Heart right ventricle (tissue), 16 donors: ENCODE data around the gene NMUR1. TPM values are rescaled to one million over a fixed set of nuclear protein-coding genes. Genes with fewer than 3 reads are reported as not detected.
A peak's percentile ranks its signal among the peaks of the same experiment; 100 is the strongest.

Experiments
- ATAC-seq, 8 donors: fragments of 200-7000 bp; cut with Tn5 transposase; one replicate each; pipeline ENCODE4 v1.9.1; 2020; ENCODE audit warnings: mild to moderate bottlenecking in 8 of 8, moderate library complexity in 8 of 8, moderate number of reproducible peaks in 1 of 8
- DNase-seq, 2 donors: peaks; one replicate each; pipeline ENCODE4 v3.0.0-alpha.2; 2020
- H3K27ac ChIP-seq, 10 donors: fragments of 200-600 bp; sonication (generic) in 2 of 10; one replicate each; pipeline versions ENCODE4 v1.5.0 to v1.8.0; 2020 to 2022; ENCODE audit warnings: mild to moderate bottlenecking in 3 of 10
- H3K27me3 ChIP-seq, 7 donors: fragments of 200-600 bp; one replicate each; pipeline ENCODE4 v1.8.0; 2021 to 2022; ENCODE audit warnings: mild to moderate bottlenecking in 2 of 7
- H3K36me3 ChIP-seq, 9 donors: fragments of 200-600 bp; sonication (generic) in 1 of 9; one replicate each; pipeline versions ENCODE4 v1.5.0 to v1.8.0; 2020 to 2022; ENCODE audit warnings: mild to moderate bottlenecking in 2 of 9
- H3K4me1 ChIP-seq, 9 donors: fragments of 200-600 bp; sonication (generic) in 1 of 9; one replicate each; pipeline versions ENCODE4 v1.5.0 to v1.8.0; 2020 to 2022; ENCODE audit warnings: mild to moderate bottlenecking in 4 of 9
- H3K4me3 ChIP-seq, 10 donors: fragments of 200-600 bp; sonication (generic) in 2 of 10; one replicate each; pipeline versions ENCODE4 v1.5.0 to v1.8.0; 2020 to 2022; ENCODE audit warnings: mild to moderate bottlenecking in 7 of 10, moderate library complexity in 2 of 10
- H3K9me3 ChIP-seq, 11 donors: fragments of 200-600 bp in 10 of 11; sonication (generic) in 2 of 11; one replicate each; pipeline versions ENCODE4 v1.5.0 to v1.8.0; 2013 to 2022; ENCODE audit warnings: mild to moderate bottlenecking in 2 of 11, control low read depth in 1 of 11, moderate library complexity in 1 of 11
- WGBS, 2 donors: extraction: QIAGEN DNeasy Blood & Tissue Kit; methylation state at CpG; one replicate each; pipeline ENCODE4 v1.1.7; 2013; ENCODE audit warnings: inconsistent platforms in 1 of 2; 5-methylcytosine and 5-hydroxymethylcytosine counted together
- intact Hi-C, 10 donors: fragments of 100-400 bp; cut with DNase I; formaldehyde crosslinking; loops; one replicate each; pipeline versions ENCODE4 v1.11.1 to v1.14.2; 2022
- polyA plus RNA-seq, 2 donors: library from polyadenylated mRNA; stranded (reverse); fragments of 200-250 nt; gene quantifications; one replicate each; pipeline ENCODE4 v1.2.3, GENCODE V29; 2013
- total RNA-seq, 10 donors: library from RNA; stranded (reverse); fragmentation: NEBNext Ultra II Directional in 3 of 10; extraction: Animal tissue kit (Norgen Biotek cat#: 25700) in 3 of 10; gene quantifications; one replicate each; pipeline versions ENCODE4 v1.2.1 to v1.2.4, GENCODE V29; 2021 to 2023
- TF ChIP-seq, protein P1 (sequence below), 9 donors: fragments of 200-600 bp; sonication (generic) in 2 of 9; IDR thresholded peaks; one replicate each; pipeline versions ENCODE4 v1.5.0 to v1.8.0; 2021 to 2022; ENCODE audit warnings: antibody characterized with exemption in 9 of 9, mild to moderate bottlenecking in 5 of 9, moderate library complexity in 1 of 9
- donor health status: Arrhythmogenic right ventricular cardiomyopathy.
- donor health status: ischemic (EF 13 %, LVEDD 7.1; RV severe dilation, severe dysfunction).
- donor health status: healthy with polysubstance abuse.
- donor health status: DM: no; HTN: yes; CAD: no.
- donor health status: DM: no; HTN: no; CAD: no.
- donor health status: ischemic (EF 25% LVEDD 6.9; RV normal size, moderate dysfunction).
- donor health status: ischemic (EF 25% LVEDD 5.7; RV mildly dilated, moderate dysfunction).
- donor health status: healthy.
- donor health status: DM: yes; HTN: yes; CAD: no.
- donor health status: Ischemic cardiomyopathy.
- donor health status: ischemic (EF 35%, LVEDD 5.7; RV mildly dilated, moderate dysfunction).
- donor health status: nonischemic (EF 11% LVEDD 7.7; RV severe dilation, severe dysfunction).
- donor health status: DM: yes; HTN: yes; CAD: no.
- donor health status: PGD.
- donor health status: ischemic (EF 29% LVEDD 5.4; RV normal size, mild dysfunction).
- donor health status: nonischemic (EF 23%, LVEDD 6.1; RV moderate dilation, normal function).

The NMUR1 gene
- total and polyA plus RNA-seq, 12 donors: 0.10 to 0.82 (median 0.35) TPM; not detected in 1

DNA sequence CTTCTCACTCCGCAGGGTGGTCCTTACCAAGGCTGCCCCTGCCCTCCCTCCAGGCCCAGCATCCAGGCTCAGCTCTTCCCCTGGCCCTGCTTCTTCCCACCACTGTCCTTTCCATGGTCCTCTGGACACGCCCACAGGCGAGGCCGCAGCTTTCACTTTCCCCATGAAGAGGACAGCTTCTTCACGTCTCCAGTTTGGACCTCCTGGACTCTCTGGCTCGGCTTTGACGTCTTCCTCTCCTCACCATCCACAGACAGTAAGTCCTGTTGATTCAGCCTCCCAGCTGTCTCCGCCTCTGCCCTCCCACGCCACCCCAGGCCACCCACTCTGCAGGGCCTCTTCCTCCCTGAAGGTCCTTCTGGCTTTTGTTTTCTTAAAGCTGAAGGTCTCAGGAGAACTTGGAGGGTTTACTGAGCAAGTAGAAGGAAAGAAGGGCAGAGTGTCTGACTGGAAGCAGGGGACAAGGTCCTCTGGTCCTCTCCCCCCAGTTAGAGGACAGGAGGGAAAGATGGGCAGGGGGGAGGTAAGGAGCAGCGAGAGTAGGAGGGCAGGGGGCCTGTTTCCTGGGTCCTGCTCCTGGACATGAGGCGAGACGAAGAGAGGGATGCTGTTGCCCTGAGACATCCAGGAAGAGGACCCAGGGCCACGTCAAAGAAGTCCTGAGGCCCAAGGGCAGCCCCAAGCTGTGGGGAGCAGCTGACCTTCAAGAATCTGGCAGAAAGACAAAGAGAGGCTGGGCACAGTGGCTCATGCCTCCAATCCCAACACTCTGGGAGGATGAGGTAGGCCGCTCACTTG lies 24.7 kb upstream of the NMUR1 start:
- WGBS, 2 donors: 56 to 58% methylated on average over 14 of the region's 14 CpGs
- peak; percentile 59 to 86 (median 76) for ATAC-seq
- intact Hi-C loops: loop anchor here in 9 of 10 donors (5.0 to 10.0 kb wide), 4 partner anchors 33 to 73 kb away; no protein-coding TSS in a partner anchor
- H3K4me1 ChIP-seq: peaks cover 4 to 31% (median 20%) of the 10 kb centered on the region in 9 donors
- peak overlapping the region in 9 of 10 donors; percentile 5 to 49 (median 39) for H3K4me3 ChIP-seq
- peak overlapping the region in 9 of 10 donors; percentile 53 to 86 (median 74) for H3K27ac ChIP-seq
- no peaks in the 10 kb centered on the region for H3K36me3 ChIP-seq
- peak; percentile 64 to 70 for DNase-seq
- TF ChIP-seq, protein P1, sequence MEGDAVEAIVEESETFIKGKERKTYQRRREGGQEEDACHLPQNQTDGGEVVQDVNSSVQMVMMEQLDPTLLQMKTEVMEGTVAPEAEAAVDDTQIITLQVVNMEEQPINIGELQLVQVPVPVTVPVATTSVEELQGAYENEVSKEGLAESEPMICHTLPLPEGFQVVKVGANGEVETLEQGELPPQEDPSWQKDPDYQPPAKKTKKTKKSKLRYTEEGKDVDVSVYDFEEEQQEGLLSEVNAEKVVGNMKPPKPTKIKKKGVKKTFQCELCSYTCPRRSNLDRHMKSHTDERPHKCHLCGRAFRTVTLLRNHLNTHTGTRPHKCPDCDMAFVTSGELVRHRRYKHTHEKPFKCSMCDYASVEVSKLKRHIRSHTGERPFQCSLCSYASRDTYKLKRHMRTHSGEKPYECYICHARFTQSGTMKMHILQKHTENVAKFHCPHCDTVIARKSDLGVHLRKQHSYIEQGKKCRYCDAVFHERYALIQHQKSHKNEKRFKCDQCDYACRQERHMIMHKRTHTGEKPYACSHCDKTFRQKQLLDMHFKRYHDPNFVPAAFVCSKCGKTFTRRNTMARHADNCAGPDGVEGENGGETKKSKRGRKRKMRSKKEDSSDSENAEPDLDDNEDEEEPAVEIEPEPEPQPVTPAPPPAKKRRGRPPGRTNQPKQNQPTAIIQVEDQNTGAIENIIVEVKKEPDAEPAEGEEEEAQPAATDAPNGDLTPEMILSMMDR (IDR thresholded peaks at IDR 0.05): no peak
- H3K27me3 ChIP-seq: peaks cover 0 to 29% (median 0%) of the 10 kb centered on the region in 7 donors
- H3K9me3 ChIP-seq: peaks cover 0 to 21% (median 11%) of the 10 kb centered on the region in 11 donors

DNA sequence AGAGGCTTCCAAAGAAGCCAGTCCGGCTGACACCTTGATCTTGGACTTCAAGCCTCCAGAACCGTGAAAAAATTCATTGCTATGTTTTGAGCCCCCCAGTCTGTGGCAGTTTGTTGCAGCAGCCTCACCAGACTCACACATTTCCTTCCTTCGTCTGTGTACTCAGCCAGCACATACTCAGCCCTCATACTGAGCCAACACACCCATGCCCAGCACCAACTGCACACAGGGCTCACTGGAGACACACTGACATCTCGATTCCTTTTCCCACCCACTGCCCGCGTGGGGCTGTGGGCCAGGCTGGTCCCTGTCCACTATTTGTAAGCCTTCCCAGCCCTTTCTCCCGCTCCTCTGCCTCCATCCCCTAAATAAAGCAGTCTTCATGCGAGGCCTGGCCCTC lies 24.1 kb upstream of the NMUR1 start:
- TF ChIP-seq, protein P1 (IDR thresholded peaks at IDR 0.05): no peak
- WGBS, 2 donors: 46 to 62% methylated on average over 8 of the region's 8 CpGs
- peaks cover 4 to 31% (median 20%) of the 10 kb centered on the region in 9 donors for H3K4me1 ChIP-seq
- no peak for DNase-seq
- peaks cover 0 to 35% (median 0%) of the 10 kb centered on the region in 7 donors for H3K27me3 ChIP-seq
- H3K27ac ChIP-seq: peak overlapping the region in 9 of 10 donors; percentile 53 to 86 (median 74)
- intact Hi-C loops: loop anchor here in 1 of 10 donors (10.0 kb wide), 1 partner anchor 70 kb away; no protein-coding TSS in a partner anchor
- H3K4me3 ChIP-seq: peak overlapping the region in 9 of 10 donors; percentile 5 to 49 (median 39)
- H3K9me3 ChIP-seq: peaks cover 0 to 21% (median 11%) of the 10 kb centered on the region in 11 donors
- peak in 1 of 8 donors; percentile 43 for ATAC-seq
- no peaks in the 10 kb centered on the region for H3K36me3 ChIP-seq

DNA sequence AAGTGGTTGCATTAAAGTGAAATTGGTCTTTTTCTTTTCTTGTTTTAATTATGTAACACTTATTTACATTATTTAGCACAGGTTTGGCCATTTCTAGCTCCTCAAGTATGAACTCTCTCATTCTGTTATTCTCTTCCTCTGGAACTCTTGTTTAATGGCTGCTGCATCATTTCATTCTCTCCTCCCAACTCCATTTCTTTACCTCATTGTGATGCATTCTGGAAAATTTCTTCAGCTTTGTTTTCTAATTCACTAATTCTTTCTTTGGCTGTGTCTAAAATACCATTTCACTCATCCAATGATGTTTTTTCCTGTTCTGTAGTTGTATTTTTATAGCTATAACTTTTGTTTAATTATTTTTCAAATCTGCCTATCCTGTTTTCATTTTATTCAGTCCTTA lies 22.5 kb upstream of the NMUR1 start:
- peaks cover 4 to 27% (median 20%) of the 10 kb centered on the region in 9 donors for H3K4me1 ChIP-seq
- intact Hi-C loops: loop anchor here in 1 of 10 donors (10.0 kb wide), 1 partner anchor 68 kb away; no protein-coding TSS in a partner anchor
- no peaks in the 10 kb centered on the region for H3K36me3 ChIP-seq
- peaks cover 0 to 21% (median 11%) of the 10 kb centered on the region in 11 donors for H3K9me3 ChIP-seq
- no peak overlapping the region for H3K4me3 ChIP-seq
- no peak for ATAC-seq
- H3K27ac ChIP-seq: no peak overlapping the region
- TF ChIP-seq, protein P1 (IDR thresholded peaks at IDR 0.05): no peak
- peaks cover 0 to 51% (median 0%) of the 10 kb centered on the region in 7 donors for H3K27me3 ChIP-seq
- no peak for DNase-seq

DNA sequence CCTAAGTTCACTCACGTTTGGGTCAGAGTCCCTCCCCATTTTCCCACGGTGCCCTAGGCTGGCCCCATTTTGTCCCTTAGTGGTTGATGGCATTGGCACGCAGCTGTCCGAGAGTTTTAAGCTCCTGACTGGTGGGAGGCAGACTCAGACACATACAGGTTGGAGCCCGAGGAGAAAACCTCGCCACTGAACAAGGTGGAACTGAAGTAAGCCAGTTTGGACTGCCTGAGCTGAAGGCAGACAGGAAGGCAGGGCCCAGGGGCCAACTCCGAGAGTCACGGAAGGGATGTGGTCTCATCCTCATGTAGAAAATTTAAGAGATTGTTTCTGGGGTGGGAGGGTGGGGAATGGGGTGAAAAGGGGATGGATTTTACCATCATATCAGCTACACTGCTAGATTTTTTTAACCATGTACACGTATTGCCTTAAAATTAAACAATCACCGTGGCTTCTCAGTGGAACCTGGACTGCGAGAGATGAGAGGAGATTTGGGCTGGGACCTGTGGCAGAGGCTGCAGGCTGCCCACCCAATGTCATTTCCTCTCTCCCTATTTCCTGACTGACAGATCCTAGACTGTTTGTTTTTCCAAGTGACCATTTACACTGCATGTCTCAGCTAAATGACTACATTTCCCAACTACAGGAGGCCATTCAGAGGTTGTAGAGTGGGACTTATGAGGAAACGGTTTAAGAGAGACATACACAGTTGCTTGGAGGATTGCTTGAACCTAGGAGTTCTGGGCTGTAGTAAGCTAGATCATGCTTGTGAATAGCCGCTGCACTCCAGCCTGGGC lies 19.4 kb upstream of the NMUR1 start:
- H3K4me3 ChIP-seq: no peak overlapping the region
- WGBS, 2 donors: 87 to 90% methylated on average over 13 of the region's 13 CpGs
- intact Hi-C loops: loop anchor here in 1 of 10 donors (10.0 kb wide), 1 partner anchor 65 kb away; no protein-coding TSS in a partner anchor
- no peak for ATAC-seq
- H3K27me3 ChIP-seq: peaks cover 0 to 58% (median 0%) of the 10 kb centered on the region in 7 donors
- peaks cover 9 to 35% (median 25%) of the 10 kb centered on the region in 9 donors for H3K4me1 ChIP-seq
- H3K27ac ChIP-seq: no peak overlapping the region
- H3K36me3 ChIP-seq: no peaks in the 10 kb centered on the region
- DNase-seq: no peak
- TF ChIP-seq, protein P1 (IDR thresholded peaks at IDR 0.05): no peak
- peaks cover 0 to 21% (median 11%) of the 10 kb centered on the region in 11 donors for H3K9me3 ChIP-seq
